HCT116 (cell line): Measurements from ENCODE around the gene TEAD1. TPM values are rescaled to one million over a fixed set of nuclear protein-coding genes. Genes with fewer than 3 reads are reported as not detected.

Experiments used
- ATAC-seq: fragments of 200-7000 bp; cut with Tn5 transposase; 2 replicates; pipeline ENCODE4 v1.9.1; 2020; ENCODE audit warnings: mild to moderate bottlenecking, moderate library complexity
- BruUV-seq: library from RNA; stranded (reverse); fragments of 400-500 nt; replicated peaks from 2 replicates; lab custom pipeline; 2021; lab: Mats Ljungman, UMichigan
- CTCF ChIA-PET: fragments of 300-600 bp; sonication (Branson Sonifier 250); formaldehyde crosslinking; loops from one replicate; lab custom pipeline; 2021; ENCODE audit warnings: antibody characterized with exemption; lab: Charles Lee
- POLR2A ChIA-PET: fragments of 300-600, 350-600 bp; sonication (Branson Sonifier 250); formaldehyde crosslinking; loops from one replicate; lab custom pipeline; 2021; ENCODE audit warnings: antibody characterized with exemption; lab: Charles Lee
- RAD21 ChIA-PET, 2 experiments: fragments of 300-600 bp; sonication (Branson Sonifier 250); formaldehyde crosslinking; loops; one replicate each; lab custom pipeline; 2023; ENCODE audit warnings: low total read pairs in 2 of 2; ENCODE audit not compliant: uncharacterized antibody in 2 of 2, unreplicated experiment in 2 of 2, low non-redundant PET in 1 of 2; lab: Charles Lee
- DNase-seq: peaks from one replicate; pipeline ENCODE4 v3.0.0-alpha.2; 2010; ENCODE audit warnings: low read depth, low spot score
- H2AFZ ChIP-seq: fragments of 200-600 bp; shearing (Covaris generic), sonication (generic); 2 replicates; pipeline ENCODE4 v1.6.1; 2017; ENCODE audit warnings: low read depth, mixed run types, mixed read lengths, antibody characterized with exemption, low read length; ENCODE audit not compliant: poor library complexity, severe bottlenecking
- H3K27ac ChIP-seq: 2 replicates; pipeline ENCODE4 v1.5.1; 2012; ENCODE audit warnings: low read depth, low read length
- H3K27me3 ChIP-seq: fragments of 200-600 bp; sonication (generic); 2 replicates; pipeline ENCODE4 v1.6.1; 2016; ENCODE audit warnings: mixed run types, low read length, mixed read lengths; ENCODE audit not compliant: insufficient read depth
- H3K36me3 ChIP-seq, 2 experiments: fragments of 200-500 bp in 1 of 2; fragments of 200-600 bp in 1 of 2; sonication (Bioruptor generic) in 1 of 2; sonication (generic) in 1 of 2; 2 replicates each; pipeline versions ENCODE4 v1.5.1 to v1.6.1; 2014 to 2016; ENCODE audit warnings: low read length in 2 of 2, inconsistent platforms in 1 of 2, mixed read lengths in 1 of 2, mixed run types in 1 of 2; ENCODE audit not compliant: insufficient read depth in 2 of 2, control insufficient read depth in 1 of 2
- H3K4me1 ChIP-seq, 2 experiments: fragments of 200-600 bp in 1 of 2; sonication (generic) in 1 of 2; 2 replicates each; pipeline versions ENCODE4 v1.5.1 to v1.6.1; 2012 to 2017; ENCODE audit warnings: low read length in 2 of 2, inconsistent platforms in 1 of 2, mild to moderate bottlenecking in 1 of 2, mixed read lengths in 1 of 2, mixed run types in 1 of 2, moderate library complexity in 1 of 2; ENCODE audit not compliant: insufficient read depth in 2 of 2, control insufficient read depth in 1 of 2
- H3K4me2 ChIP-seq: fragments of 200-600 bp; sonication (generic); 2 replicates; pipeline ENCODE4 v1.6.1; 2017; ENCODE audit warnings: mixed run types, low read length, mixed read lengths
- H3K4me3 ChIP-seq, 2 experiments: fragments of 200-600 bp in 1 of 2; sonication (generic) in 1 of 2; replicated peaks in 1 of 2; 2 replicates each; pipeline ENCODE4 v1.5.1; 2011 to 2016; ENCODE audit warnings: low read length in 2 of 2, control low read depth in 1 of 2, low read depth in 1 of 2, mild to moderate bottlenecking in 1 of 2, mixed read lengths in 1 of 2, mixed run types in 1 of 2
- H3K79me2 ChIP-seq: fragments of 200-600 bp; sonication (generic); 2 replicates; pipeline ENCODE4 v1.6.1; 2017; ENCODE audit warnings: mild to moderate bottlenecking, mixed run types, low read length, moderate library complexity, mixed read lengths; ENCODE audit not compliant: insufficient read depth
- H3K9ac ChIP-seq: fragments of 200-600 bp; sonication (generic); 2 replicates; pipeline ENCODE4 v1.6.1; 2016; ENCODE audit warnings: low read length, mixed read lengths
- H3K9me2 ChIP-seq: fragments of 200-600 bp; sonication (generic), shearing (Covaris generic); 2 replicates; pipeline ENCODE4 v1.6.1; 2017; ENCODE audit warnings: mixed run types, mild to moderate bottlenecking, moderate library complexity; ENCODE audit not compliant: insufficient read depth
- H3K9me3 ChIP-seq, 2 experiments: fragments of 200-500 bp in 1 of 2; fragments of 200-600 bp in 1 of 2; sonication (Bioruptor generic) in 1 of 2; sonication (generic) in 1 of 2; 2 replicates each; pipeline ENCODE4 v1.6.1; 2014 to 2017; ENCODE audit warnings: low read length in 2 of 2, mixed read lengths in 2 of 2, inconsistent platforms in 1 of 2, low read depth in 1 of 2, mild to moderate bottlenecking in 1 of 2, mixed run types in 1 of 2, moderate library complexity in 1 of 2; ENCODE audit not compliant: control insufficient read depth in 1 of 2, insufficient read depth in 1 of 2
- H4K20me1 ChIP-seq: fragments of 200-600 bp; sonication (generic), shearing (Covaris generic); 2 replicates; pipeline ENCODE4 v1.6.1; 2017; ENCODE audit warnings: mixed run types, mild to moderate bottlenecking, moderate library complexity; ENCODE audit not compliant: insufficient read depth
- ATF3 ChIP-seq: IDR thresholded peaks from 2 replicates; pipeline ENCODE4 v1.6.1; 2012
- CBX3 ChIP-seq: IDR thresholded peaks from 2 replicates; pipeline ENCODE4 v1.6.1; 2012; ENCODE audit warnings: low read depth
- CEBPB ChIP-seq: IDR thresholded peaks from 2 replicates; pipeline ENCODE4 v1.6.1; 2012; ENCODE audit warnings: low read depth
- ELF1 ChIP-seq: IDR thresholded peaks from 2 replicates; pipeline ENCODE4 v1.6.1; 2012; ENCODE audit warnings: low read depth, borderline replicate concordance
- EZH2phosphoT487 ChIP-seq: fragments of 200-600 bp; IDR thresholded peaks from 2 replicates; pipeline ENCODE4 v1.6.1; 2018; ENCODE audit warnings: antibody characterized with exemption, borderline replicate concordance
- FOSL1 ChIP-seq: IDR thresholded peaks from 2 replicates; pipeline ENCODE4 v1.6.1; 2012; ENCODE audit warnings: low read depth
- JUND ChIP-seq: IDR thresholded peaks from 2 replicates; pipeline ENCODE4 v1.6.1; 2012
- POLR2A ChIP-seq: IDR thresholded peaks from 2 replicates; pipeline ENCODE4 v1.7.0; 2011; ENCODE audit warnings: borderline replicate concordance; ENCODE audit not compliant: insufficient read depth, insufficient read length; ENCODE audit errors: extremely low read depth
- SIN3A ChIP-seq: IDR thresholded peaks from 2 replicates; pipeline ENCODE4 v1.6.1; 2012; ENCODE audit warnings: low read depth
- SP1 ChIP-seq: IDR thresholded peaks from 2 replicates; pipeline ENCODE4 v1.6.1; 2012; ENCODE audit warnings: low read depth
- SRF ChIP-seq: IDR thresholded peaks from 2 replicates; pipeline ENCODE4 v1.6.1; 2012; ENCODE audit warnings: low read depth
- TCF7L2 ChIP-seq: IDR thresholded peaks from 2 replicates; pipeline ENCODE4 v1.7.0; 2011; ENCODE audit warnings: borderline replicate concordance, inconsistent platforms; ENCODE audit not compliant: insufficient read depth, insufficient read length; ENCODE audit errors: extremely low read depth
- YY1 ChIP-seq: IDR thresholded peaks from 2 replicates; pipeline ENCODE4 v1.6.1; 2011; ENCODE audit warnings: low read length, low read depth, moderate library complexity, mild to moderate bottlenecking; ENCODE audit not compliant: insufficient replicate concordance; ENCODE audit errors: extremely low read depth
- intact Hi-C: fragments of 100-400 bp; cut with micrococcal nuclease; formaldehyde crosslinking; loops from 2 replicates; pipeline ENCODE4 v1.10.0; 2022
- total RNA-seq: library from RNA; stranded (reverse); gene quantifications from one replicate; pipeline ENCODE4 v1.2.1, GENCODE V29; 2021; ENCODE audit not compliant: unreplicated experiment
- TF ChIP-seq, protein P1 (sequence below): IDR thresholded peaks from 2 replicates; pipeline ENCODE4 v1.6.1; 2011; ENCODE audit warnings: mild to moderate bottlenecking, low read length, moderate library complexity; ENCODE audit not compliant: insufficient replicate concordance; ENCODE audit errors: extremely low read depth

The TEAD1 gene
- total RNA-seq, 1 experiment from 2014 or later = 103 TPM

DNA sequence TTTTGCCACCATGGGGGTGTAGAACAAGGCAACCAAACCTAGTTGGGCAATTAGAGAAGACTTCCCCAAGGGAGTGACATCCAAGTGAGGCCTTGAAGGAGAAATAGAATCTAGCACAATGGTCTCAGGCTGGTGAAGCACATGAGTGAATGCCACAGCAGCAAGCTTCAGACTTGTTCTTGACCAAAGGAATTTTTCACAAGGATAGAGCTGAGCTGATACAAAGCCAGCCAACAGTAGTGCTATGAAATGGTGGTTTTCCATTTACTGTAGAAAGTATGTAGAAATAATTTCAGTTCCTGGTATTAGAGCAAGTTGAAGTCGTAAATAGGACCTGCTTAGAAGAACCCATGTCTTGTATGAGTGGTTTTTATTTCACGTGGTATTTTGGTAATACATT lies 186.6 kb downstream of the TEAD1 start:
- CTCF ChIA-PET = no interaction called here

More for the DNA sequence above, 186.6 kb downstream of the TEAD1 start:
- ChIA-PET POLR2A (no interaction called here), RAD21 (no interaction called here)
- ATAC-seq = no peak
- Histone ChIP-seq H3K27ac (no peak overlapping the region), H3K9me3 (no peaks in the 10 kb centered on the region), H3K27me3 (no peaks in the 10 kb centered on the region), H2AFZ (no peak overlapping the region), H3K9ac (no peak overlapping the region), H3K79me2 (peaks cover 18% of the 10 kb centered on the region), H3K36me3 (no peaks in the 10 kb centered on the region), H3K4me2 (no peak overlapping the region), H3K9me2 (no peaks in the 10 kb centered on the region), H3K4me1 (no peaks in the 10 kb centered on the region), H3K4me3 (no peak overlapping the region), H4K20me1 (no peaks in the 10 kb centered on the region)
- BruUV-seq = no TSS peak
- intact Hi-C loops = no loop called here
- TF ChIP-seq CEBPB (no peak), SP1 (no peak), SRF (no peak), POLR2A (no peak), ATF3 (no peak), ELF1 (no peak), EZH2phosphoT487 (no peak), TCF7L2 (no peak), JUND (no peak), FOSL1 (no peak), CBX3 (no peak), SIN3A (no peak), YY1 (no peak)
- TF ChIP-seq, protein P1, sequence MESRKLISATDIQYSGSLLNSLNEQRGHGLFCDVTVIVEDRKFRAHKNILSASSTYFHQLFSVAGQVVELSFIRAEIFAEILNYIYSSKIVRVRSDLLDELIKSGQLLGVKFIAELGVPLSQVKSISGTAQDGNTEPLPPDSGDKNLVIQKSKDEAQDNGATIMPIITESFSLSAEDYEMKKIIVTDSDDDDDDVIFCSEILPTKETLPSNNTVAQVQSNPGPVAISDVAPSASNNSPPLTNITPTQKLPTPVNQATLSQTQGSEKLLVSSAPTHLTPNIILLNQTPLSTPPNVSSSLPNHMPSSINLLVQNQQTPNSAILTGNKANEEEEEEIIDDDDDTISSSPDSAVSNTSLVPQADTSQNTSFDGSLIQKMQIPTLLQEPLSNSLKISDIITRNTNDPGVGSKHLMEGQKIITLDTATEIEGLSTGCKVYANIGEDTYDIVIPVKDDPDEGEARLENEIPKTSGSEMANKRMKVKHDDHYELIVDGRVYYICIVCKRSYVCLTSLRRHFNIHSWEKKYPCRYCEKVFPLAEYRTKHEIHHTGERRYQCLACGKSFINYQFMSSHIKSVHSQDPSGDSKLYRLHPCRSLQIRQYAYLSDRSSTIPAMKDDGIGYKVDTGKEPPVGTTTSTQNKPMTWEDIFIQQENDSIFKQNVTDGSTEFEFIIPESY = no peak
- DNase-seq = no peak
